ENCODE results near the gene HNRNPC.
"Not testable (repeated sequence)": the region's sequence is repeated elsewhere in the genome, so short reads cannot be mapped to it uniquely, and the experiment has no call there.

The HNRNPC gene

DNA sequence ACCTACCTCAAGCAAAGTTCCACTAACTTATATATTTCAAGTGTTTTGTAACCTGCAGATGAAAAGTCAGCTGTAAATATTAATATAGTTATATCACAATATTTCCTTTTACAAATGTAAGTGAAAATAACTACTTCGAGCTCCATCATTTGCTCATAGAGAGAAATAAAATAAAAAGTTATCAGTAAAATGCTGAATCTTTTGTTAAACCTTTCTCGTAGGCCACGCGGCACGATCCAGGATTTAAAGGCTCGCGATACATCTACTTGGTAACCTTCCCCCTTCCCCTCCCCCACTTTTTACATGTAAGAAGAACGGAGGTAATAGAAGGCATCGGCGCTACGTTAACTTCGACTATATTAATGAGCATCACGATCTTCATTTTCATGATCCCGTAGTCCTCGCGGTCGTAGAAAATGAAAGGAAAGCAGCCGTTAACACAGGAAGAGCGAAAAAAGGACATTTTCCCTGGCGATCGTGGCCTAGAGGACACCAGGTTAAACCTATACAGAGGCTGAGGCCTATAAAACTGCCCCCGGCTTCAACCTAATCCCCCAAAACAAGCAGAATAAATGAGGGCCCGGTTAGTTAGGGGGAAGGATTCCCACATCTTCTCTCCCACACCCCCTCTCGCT is 508 bp downstream of the HNRNPC start:
- DNase-seq: no peak

- DNase-seq: no peak
These were observed 1.2 kb downstream of the HNRNPC start for GRCh38 chr14:21267886-21268616.

- no peak for DNase-seq
These were observed 1.8 kb downstream of the HNRNPC start for GRCh38 chr14:21267431-21267845.

GRCh38 chr14:21264025-21264801 is 5.0 kb downstream of the HNRNPC start:
- DNase-seq: no peak

- no peak for DNase-seq
These were observed 5.8 kb downstream of the HNRNPC start for GRCh38 chr14:21263284-21264024.

DNA sequence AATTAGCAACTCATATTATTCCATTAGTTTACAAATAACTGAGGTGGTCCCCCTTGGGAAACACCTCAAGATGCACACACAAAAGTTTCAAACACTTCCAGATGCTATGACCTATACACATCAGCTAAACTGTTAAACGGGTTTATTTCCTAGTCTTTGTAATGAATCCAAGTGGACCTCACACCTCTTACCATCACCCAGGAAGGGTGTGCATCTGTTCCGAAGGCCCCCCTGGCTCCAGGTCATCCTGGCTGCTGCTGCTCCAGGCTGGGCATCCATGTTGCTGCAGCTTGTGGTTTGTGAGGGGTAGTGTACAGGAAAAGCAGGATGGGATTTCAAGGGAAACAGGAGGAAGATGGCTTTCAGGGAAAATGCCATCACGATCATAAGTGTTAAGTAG is 6.8 kb downstream of the HNRNPC start:
- DNase-seq: no peak

- DNase-seq: no peak
These were observed 7.4 kb downstream of the HNRNPC start for GRCh38 chr14:21261824-21262223.

- no peak for DNase-seq
These were observed 10.1 kb downstream of the HNRNPC start for GRCh38 chr14:21258889-21259787.

DNA sequence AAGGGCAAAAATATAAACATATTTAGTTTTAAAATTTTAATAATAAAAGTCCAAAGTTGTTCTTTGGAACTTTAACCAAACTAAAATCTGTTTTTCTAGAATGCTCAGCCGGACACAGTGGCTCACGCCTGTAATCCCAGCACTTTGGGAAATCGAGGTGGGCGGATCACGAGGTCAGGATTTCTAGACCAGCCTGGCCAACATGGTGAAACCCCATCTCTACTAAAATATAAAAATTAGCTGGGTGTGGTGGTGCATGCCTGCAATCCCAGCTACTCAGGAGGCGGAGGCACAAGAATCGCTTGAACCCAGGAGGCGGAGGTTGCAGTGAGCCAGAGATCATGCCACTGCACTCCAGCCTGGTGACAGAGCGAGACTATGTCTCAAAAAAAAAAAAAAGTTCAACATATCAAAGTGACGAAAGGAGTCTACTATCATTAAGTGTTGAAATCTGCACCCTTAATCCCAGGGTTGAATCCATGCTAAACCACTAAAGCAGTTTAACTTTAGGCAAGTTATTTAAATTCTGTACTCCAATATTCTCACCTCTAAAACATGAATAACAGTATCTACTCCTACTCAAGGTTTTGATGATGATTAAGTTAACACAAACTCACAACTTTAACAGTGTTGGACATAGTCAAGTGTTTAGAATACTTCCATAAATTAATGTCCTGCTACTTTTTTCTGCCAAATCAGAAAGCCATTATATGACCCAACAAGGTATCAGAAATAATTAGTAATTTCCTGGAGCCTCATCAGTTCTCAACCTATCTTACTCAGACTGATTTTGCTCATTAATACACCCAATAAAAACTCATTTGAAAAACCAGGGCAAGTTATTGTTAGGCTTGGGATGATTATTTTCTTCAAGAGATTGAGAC is 11.0 kb downstream of the HNRNPC start:
- DNase-seq: no peak

GRCh38 chr14:21257394-21257909 is 11.8 kb downstream of the HNRNPC start:
- DNase-seq: no peak

GRCh38 chr14:21256539-21257393 is 12.5 kb downstream of the HNRNPC start:
- DNase-seq: no peak

- DNase-seq: not testable (repeated sequence)
These were observed 13.2 kb downstream of the HNRNPC start for GRCh38 chr14:21256102-21256447.

DNA sequence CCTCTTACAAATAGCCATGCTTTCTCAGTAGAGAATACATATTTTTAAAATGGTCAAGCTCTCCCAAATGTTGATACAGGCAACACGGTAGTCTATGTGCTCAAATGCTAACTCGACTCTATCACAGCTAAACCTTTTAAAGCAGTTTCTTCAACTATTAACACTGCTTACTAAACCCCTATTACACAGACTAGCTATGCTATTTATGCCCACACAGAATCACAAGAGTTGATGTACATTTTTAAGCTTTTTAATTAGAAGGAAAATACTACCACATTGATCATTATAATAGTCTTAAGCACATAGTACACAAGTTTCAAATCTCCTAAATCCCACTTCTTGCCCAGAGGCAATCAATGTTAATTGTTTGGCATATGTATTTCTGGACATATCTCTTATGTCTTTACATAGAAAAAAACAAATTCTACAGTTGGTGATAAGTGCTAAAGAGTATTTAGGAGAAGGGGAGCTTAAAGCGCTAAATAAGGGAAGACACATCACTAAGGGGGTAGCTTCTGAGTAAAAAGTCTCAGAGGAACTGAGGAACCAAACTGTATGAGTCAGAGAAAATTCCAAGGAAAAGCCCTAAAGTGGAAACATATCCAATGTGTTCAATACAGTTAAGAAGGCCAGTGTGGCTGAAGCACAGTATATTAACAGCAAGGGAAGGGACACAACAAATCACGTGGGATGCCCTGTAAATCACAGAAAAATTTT is 13.7 kb downstream of the HNRNPC start:
- no peak for DNase-seq

DNA sequence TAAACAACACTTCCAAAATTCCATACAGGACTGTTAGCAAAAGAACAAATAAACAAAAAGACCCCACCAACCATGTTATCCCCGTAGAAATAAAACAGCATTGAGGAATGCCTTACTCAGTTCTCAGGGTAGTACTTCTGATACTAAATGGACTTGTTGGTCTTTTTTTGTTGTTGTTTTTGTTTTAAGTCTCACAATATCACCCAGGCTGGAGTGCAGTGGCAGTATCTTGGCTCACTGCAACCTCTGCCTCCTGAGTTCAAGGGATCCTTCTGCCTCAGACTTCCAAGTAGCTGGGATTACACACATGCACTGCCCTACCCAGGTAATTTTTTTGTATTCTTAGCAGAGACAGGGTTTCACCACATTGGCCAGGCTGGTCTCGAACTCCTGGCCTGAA is 17.1 kb downstream of the HNRNPC start:
- no peak for DNase-seq

DNA sequence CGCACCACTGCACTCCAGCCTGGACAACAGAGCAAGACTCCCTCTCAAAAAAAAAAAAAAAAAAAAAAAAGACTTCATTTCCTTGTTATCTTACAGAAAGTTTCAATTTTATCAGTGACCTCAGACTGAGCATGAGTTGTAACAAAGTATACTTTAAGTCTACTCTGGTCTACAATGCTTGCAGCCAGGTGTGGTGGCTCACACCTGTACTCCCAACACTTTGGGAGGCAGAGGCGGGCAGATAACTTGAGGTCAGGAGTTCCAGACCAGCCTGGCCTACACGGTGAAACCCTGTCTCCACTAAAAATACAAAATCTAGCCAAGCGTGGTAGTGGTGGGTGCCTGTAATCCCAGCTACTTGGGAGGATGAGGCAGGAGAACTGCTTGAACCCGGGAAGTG is 18.0 kb downstream of the HNRNPC start:
- no peak for DNase-seq

GRCh38 chr14:21248739-21249411 is 20.4 kb downstream of the HNRNPC start:
- DNase-seq: no peak

- DNase-seq: no peak
These were observed 20.9 kb downstream of the HNRNPC start for GRCh38 chr14:21248338-21248737.

DNA sequence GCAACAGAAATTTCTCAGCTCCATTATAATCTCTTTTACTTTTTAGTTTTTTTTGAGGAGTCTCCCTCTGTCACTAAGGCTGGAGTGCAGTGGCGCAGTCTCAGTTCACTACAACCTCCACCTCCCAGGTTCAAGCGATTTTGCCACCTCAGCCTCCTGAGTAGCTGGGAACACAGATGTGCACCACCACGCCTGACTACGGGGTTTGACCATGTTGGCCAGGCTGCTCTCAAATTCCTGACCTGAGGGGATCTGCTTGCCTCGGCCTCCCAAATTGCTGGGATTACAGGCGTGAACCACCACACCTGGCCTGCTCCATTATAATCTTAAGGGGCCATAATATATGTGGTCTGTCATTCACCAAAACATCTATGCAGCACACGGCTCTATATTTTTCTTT is 23.4 kb downstream of the HNRNPC start:
- DNase-seq: no peak

DNA sequence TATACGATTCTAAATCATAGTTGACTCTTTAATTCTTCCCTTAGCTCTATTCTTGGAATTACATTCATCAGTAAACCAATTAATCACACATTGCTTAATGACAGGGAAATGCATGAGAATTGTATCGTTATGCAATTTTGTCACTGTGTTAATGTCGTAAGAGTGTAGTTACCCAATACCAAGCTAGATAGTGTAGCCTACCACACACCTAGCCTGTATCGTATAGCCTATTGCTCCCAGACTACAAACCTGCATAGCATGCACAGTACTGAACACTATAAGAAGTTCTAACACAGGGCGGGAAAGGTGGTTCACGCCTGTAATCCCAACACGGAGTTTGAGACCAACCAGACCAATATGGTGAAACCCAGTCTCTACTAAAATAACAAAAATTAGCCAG is 24.7 kb downstream of the HNRNPC start:
- DNase-seq: no peak
